ENCODE data around the gene FAM53B.

Gene FAM53B

DNA sequence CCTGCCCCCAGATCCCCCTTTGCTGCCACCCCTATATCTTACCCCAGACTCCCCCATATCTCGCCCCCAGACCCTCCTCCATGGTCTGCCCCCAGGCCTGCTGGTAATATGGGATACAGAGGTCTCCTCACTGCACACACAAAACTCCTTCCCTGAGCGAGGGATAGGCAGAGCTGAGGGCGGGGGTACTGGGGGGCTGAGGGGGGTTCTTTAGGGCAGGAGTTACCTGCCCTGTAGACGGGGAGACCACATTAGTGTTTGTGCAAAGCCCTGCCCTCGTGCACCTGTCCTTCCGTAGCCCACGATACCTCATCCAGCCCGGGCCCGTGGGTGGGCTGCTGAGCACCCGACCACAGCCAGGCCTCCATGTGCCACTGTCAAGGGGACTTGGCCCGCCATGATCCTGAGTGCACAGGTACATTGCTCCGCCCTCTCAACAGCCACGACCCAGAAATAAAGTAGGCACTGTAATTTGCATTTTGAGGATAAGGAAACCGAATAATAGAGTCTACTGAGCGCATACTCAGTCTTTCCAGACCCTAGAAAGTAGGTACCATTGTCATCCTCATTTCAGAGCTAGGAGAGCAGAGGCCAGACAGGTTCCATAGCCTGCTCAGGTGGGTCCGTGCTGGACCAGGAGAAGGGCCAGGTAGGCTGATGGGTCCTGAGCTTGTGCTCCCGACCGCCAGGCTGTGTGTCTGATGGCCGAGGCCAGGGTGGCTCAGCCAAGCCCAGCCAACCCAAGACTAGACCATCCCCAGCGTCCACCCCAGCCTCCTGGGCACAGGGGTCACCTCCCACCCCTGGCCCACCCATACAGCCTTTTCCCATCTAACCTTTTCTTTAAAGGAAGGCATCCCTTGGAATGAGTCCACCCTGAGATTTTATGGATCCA, 167.4 kb downstream of the FAM53B start:
- H3K27me3 ChIP-seq (ENCODE audit: control insufficient read depth in 1 of 2, insufficient read depth in 2 of 2, low read length in 2 of 2), result no peaks in the 10 kb centered on the region
- H3K4me3 ChIP-seq (ENCODE audit: low read depth in 1 of 2, low read length in 2 of 2), result no peak overlapping the region
- no peaks in the 10 kb centered on the region for H3K4me1 ChIP-seq (ENCODE audit: insufficient read depth, low read length)
- H3K9ac ChIP-seq (ENCODE audit: low read length), result no peak overlapping the region
- no peak overlapping the region for H3K27ac ChIP-seq (ENCODE audit: low read depth, low read length)
- no peaks in the 10 kb centered on the region for H3K9me3 ChIP-seq (ENCODE audit: low read length)
- H3K36me3 ChIP-seq (ENCODE audit: insufficient read depth, low read length), result no peaks in the 10 kb centered on the region

DNA sequence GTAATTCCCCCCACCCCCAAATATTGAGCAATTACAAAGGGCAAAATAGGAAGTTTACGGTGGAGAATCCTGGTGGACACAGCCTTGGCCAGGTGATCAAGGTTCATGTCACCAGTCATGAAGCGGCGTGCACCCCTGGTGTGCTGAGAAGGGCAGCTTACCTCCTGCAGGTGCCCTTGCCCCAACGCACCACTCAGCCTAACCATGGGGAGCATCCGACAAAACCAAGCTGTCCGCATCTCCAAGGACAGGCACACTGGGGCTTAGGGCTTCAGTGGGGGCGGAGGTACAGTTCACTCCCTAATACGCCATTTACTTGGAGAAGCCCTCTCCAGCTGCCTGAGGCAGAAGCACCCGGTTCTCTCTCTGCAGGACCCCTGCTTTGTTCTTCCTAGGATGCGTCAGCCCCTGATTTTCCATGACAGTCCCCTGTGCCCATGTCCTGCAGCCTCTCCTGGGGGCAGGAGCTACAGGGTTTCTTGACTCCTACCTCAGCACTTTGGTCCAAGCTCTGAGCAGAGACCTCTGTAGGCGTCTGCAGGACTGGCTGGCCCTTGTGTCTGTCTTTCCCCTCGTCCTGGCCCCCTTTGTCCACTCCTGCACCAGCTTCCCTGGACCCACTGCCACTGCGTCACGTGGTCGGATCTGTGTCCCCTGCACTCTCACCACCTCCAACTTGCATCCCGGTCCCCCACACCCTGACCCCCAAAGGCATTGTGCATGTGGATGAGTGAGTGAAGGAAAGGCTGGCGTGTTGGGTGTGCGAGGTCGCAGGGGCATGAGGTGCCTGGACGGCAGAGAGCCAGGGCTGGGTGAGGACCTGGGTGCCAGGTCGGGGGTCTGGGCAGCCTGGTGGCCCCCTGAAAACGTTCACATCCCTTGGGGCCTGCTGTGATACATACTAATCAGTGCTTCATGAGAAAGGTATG, 168.8 kb downstream of the FAM53B start:
- Histone ChIP-seq H3K27me3 (ENCODE audit: control insufficient read depth in 1 of 2, insufficient read depth in 2 of 2, low read length in 2 of 2) (no peaks in the 10 kb centered on the region), H3K9me3 (ENCODE audit: low read length) (no peaks in the 10 kb centered on the region), H3K4me3 (ENCODE audit: low read depth in 1 of 2, low read length in 2 of 2) (no peak overlapping the region), H3K4me1 (ENCODE audit: insufficient read depth, low read length) (no peaks in the 10 kb centered on the region), H3K9ac (ENCODE audit: low read length) (no peak overlapping the region), H3K36me3 (ENCODE audit: insufficient read depth, low read length) (no peaks in the 10 kb centered on the region), H3K27ac (ENCODE audit: low read depth, low read length) (no peak overlapping the region)

DNA sequence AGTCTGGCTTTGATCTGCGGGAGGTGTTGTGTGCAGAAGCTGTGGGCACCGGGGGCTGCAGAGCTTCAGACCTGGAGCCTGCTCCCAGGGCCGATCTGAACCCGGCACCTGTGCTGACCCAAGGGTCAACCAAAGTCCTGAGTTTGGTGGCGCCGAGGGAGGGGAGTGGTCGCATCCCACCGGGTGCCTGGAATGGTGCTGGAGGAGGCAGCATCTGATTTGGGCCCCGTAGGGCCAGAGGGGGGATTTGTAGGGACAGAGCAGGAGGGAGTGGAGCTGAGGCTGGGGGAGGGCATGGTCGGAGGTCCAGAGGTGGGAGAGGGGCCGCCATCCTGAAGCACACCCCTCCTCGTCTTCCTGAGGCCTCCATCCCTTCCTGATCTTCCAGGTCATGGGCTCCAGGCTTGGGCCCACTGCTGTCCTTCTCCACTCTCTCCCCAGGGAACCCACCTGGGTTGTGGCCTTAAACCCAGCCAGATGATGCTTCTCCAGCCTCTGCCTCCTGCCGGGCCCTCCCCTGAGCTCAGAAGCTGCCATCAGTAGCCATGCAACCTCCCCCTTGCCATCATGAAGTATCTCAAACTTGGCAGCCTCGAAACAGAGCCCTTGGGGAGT, 169.6 kb downstream of the FAM53B start:
- Histone ChIP-seq H3K27me3 (ENCODE audit: control insufficient read depth in 1 of 2, insufficient read depth in 2 of 2, low read length in 2 of 2) (no peaks in the 10 kb centered on the region), H3K9me3 (ENCODE audit: low read length) (no peaks in the 10 kb centered on the region), H3K9ac (ENCODE audit: low read length) (no peak overlapping the region), H3K27ac (ENCODE audit: low read depth, low read length) (no peak overlapping the region), H3K36me3 (ENCODE audit: insufficient read depth, low read length) (no peaks in the 10 kb centered on the region), H3K4me3 (ENCODE audit: low read depth in 1 of 2, low read length in 2 of 2) (no peak overlapping the region), H3K4me1 (ENCODE audit: insufficient read depth, low read length) (no peaks in the 10 kb centered on the region)

DNA sequence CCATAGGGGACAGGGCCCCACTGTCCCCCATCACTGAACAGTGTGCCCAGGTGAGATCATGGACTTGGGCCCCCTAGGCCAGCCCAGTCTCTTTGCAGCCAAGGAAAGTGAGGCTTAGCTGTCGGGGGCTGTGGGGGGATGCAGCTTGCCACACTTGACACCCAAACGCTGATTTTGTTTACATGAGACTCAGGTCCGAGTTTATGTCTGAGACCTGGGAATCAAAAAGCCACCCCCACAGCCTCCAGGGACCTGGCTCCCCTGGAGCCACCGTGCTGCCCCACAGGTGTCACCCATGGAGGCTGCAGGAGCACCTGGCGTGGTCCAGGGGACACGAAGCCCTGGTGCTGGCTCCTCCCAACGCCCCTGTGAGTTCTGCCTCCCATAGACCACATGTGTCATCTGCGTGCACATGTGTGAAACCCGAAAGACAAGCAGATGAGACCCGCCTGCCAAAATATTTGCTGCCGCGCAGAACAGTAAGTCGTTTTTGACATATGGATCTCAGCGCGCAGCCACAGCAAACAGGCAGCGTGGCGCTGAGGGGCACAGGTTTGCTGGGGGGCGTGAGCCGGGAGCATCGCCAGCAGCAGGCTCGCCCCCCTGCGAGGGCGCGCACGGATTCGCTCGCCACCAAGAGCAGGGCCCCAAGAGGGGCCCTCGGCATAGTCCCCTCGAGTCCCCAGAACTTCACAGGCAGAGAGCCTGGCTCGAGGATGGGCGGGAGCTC, 170.3 kb downstream of the FAM53B start:
- no peak overlapping the region for H3K4me3 ChIP-seq (ENCODE audit: low read depth in 1 of 2, low read length in 2 of 2)
- no peaks in the 10 kb centered on the region for H3K36me3 ChIP-seq (ENCODE audit: insufficient read depth, low read length)
- H3K27ac ChIP-seq (ENCODE audit: low read depth, low read length), result no peak overlapping the region
- H3K9ac ChIP-seq (ENCODE audit: low read length), result no peak overlapping the region
- no peaks in the 10 kb centered on the region for H3K9me3 ChIP-seq (ENCODE audit: low read length)
- no peaks in the 10 kb centered on the region for H3K4me1 ChIP-seq (ENCODE audit: insufficient read depth, low read length)
- no peaks in the 10 kb centered on the region for H3K27me3 ChIP-seq (ENCODE audit: control insufficient read depth in 1 of 2, insufficient read depth in 2 of 2, low read length in 2 of 2)

DNA sequence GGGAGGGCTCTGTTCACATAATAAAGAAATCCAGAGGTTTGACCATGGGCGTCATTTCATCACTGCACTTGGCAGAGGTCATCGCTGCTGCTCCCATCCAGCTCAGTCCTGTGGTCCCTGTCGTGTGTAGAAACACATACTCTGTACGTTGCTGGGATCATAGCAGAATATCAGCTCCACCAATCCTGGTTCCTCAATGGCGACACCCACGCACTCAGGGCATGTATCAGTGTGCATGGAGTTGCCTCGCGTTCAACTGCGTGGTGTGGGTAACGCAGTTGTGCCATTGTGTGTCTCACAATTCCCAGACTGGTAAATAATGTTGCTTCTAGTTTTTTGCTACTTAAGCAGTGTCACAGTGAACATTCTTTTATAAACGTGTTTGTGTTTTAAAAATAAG, 171.4 kb downstream of the FAM53B start:
- Histone ChIP-seq H3K4me1 (ENCODE audit: insufficient read depth, low read length) (no peaks in the 10 kb centered on the region), H3K4me3 (ENCODE audit: low read depth in 1 of 2, low read length in 2 of 2) (no peak overlapping the region), H3K27ac (ENCODE audit: low read depth, low read length) (no peak overlapping the region), H3K9me3 (ENCODE audit: low read length) (no peaks in the 10 kb centered on the region), H3K27me3 (ENCODE audit: control insufficient read depth in 1 of 2, insufficient read depth in 2 of 2, low read length in 2 of 2) (no peaks in the 10 kb centered on the region), H3K36me3 (ENCODE audit: insufficient read depth, low read length) (no peaks in the 10 kb centered on the region), H3K9ac (ENCODE audit: low read length) (no peak overlapping the region)

DNA sequence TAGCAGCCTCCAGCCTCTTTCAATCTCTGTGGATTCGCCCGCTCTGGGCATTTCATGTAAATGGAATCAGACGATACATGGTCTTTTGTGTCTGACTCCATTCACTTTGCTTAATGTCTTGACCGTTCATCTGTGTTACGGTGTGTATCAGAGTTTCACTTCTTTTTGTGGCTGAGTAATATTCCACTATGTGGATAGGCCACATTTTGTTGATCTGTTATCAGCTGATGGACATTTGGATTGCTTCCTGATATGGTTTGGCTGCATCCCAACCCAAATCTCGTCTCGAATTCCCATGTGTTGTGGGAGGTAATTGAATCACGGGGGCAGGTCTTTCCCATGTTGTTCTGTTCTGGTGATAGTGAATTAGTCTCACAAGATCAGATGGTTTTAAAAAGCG, 173.5 kb downstream of the FAM53B start:
- no peaks in the 10 kb centered on the region for H3K4me1 ChIP-seq (ENCODE audit: insufficient read depth, low read length)
- no peaks in the 10 kb centered on the region for H3K27me3 ChIP-seq (ENCODE audit: control insufficient read depth in 1 of 2, insufficient read depth in 2 of 2, low read length in 2 of 2)

DNA sequence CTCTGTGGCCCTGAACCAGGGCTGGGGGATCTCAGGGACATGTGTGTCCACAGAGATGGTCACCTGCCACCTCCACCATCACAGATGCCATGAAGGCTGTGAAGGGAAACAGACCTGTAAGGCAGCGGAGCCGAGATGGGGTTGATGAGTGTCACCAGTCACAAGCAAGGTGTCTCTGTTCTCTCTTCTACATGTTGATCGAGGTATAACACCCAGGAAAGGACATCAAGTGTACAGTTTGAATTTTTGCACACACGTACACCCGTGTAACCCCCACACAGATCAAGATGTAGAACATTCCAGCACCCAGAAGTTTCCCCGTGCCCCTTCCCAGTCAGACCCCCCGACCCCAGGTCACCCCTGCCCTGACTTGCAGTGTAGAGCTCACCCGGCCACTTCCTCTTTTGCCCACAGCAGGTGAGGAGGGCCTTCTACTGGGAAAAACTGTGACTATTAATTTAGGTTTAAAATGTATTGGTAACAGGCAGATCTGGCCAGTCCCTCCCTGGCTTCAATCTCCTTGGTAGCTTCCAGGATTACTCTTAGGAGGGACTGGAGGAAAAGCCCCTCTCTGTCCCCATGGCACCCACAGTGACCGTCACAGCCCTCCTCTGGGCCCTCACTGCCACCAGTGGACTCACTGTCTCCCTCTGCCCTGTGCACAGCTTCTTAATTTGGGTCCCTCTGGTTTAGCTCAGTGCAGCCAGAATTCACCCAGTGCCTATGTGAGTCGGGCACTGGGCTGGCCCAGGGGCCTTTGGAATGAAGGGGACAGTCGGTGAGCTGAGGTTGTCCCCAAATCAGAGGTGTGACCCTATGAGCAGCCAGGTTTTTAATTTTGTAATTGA, 174.3 kb downstream of the FAM53B start:
- H3K27ac ChIP-seq (ENCODE audit: low read depth, low read length), result no peak overlapping the region
- no peak overlapping the region for H3K4me3 ChIP-seq (ENCODE audit: low read depth in 1 of 2, low read length in 2 of 2)
- no peaks in the 10 kb centered on the region for H3K4me1 ChIP-seq (ENCODE audit: insufficient read depth, low read length)
- no peaks in the 10 kb centered on the region for H3K36me3 ChIP-seq (ENCODE audit: insufficient read depth, low read length)
- no peaks in the 10 kb centered on the region for H3K27me3 ChIP-seq (ENCODE audit: control insufficient read depth in 1 of 2, insufficient read depth in 2 of 2, low read length in 2 of 2)
- H3K9ac ChIP-seq (ENCODE audit: low read length), result no peak overlapping the region
- no peaks in the 10 kb centered on the region for H3K9me3 ChIP-seq (ENCODE audit: low read length)

More for the DNA sequence above, 173.5 kb downstream of the FAM53B start:
- H3K9me3 ChIP-seq (ENCODE audit: low read length), result no peaks in the 10 kb centered on the region
- H3K4me3 ChIP-seq (ENCODE audit: low read depth in 1 of 2, low read length in 2 of 2), result no peak overlapping the region
- no peak overlapping the region for H3K27ac ChIP-seq (ENCODE audit: low read depth, low read length)
- H3K36me3 ChIP-seq (ENCODE audit: insufficient read depth, low read length), result no peaks in the 10 kb centered on the region
- no peak overlapping the region for H3K9ac ChIP-seq (ENCODE audit: low read length)
